Endothelial cell of umbilical vein (primary cell): ENCODE data around the gene SSRP1.

Source experiments
- CTCF ChIP-seq, 2 donors: IDR thresholded peaks; 1 replicate in 1 of 2; 2 replicates in 1 of 2; pipeline ENCODE4 v1.5.1; 2011; ENCODE audit warnings: low read length in 2 of 2, mild to moderate bottlenecking in 2 of 2, moderate library complexity in 2 of 2, control low read depth in 1 of 2, inconsistent platforms in 1 of 2, low read depth in 1 of 2; ENCODE audit not compliant: insufficient read depth in 1 of 2; ENCODE audit errors: extremely low read depth in 1 of 2
- FOS ChIP-seq: IDR thresholded peaks from 2 replicates; pipeline ENCODE4 v1.6.1; 2011; ENCODE audit warnings: mild to moderate bottlenecking, low read length, moderate library complexity, borderline replicate concordance; ENCODE audit not compliant: insufficient read depth
- JUN ChIP-seq: IDR thresholded peaks from 2 replicates; pipeline ENCODE4 v1.6.1; 2011; ENCODE audit warnings: borderline replicate concordance, low read depth; ENCODE audit not compliant: insufficient read length, insufficient read depth
- MAX ChIP-seq: IDR thresholded peaks from 2 replicates; pipeline ENCODE4 v1.6.1; 2011; ENCODE audit not compliant: insufficient read depth, insufficient read length
- MYC ChIP-seq: IDR thresholded peaks from one replicate; pipeline ENCODE4 v1.6.1; 2011; ENCODE audit warnings: mild to moderate bottlenecking, low read depth, low read length
- POLR2A ChIP-seq: IDR thresholded peaks from 2 replicates; pipeline ENCODE4 v1.6.1; 2012; ENCODE audit warnings: low read depth, mild to moderate bottlenecking, control low read depth, low read length
- POLR2AphosphoS5 ChIP-seq: IDR thresholded peaks from 2 replicates; pipeline ENCODE4 v1.6.1; 2012; ENCODE audit warnings: low read depth, mild to moderate bottlenecking, control low read depth, low read length, moderate library complexity; ENCODE audit not compliant: insufficient read depth

DNA sequence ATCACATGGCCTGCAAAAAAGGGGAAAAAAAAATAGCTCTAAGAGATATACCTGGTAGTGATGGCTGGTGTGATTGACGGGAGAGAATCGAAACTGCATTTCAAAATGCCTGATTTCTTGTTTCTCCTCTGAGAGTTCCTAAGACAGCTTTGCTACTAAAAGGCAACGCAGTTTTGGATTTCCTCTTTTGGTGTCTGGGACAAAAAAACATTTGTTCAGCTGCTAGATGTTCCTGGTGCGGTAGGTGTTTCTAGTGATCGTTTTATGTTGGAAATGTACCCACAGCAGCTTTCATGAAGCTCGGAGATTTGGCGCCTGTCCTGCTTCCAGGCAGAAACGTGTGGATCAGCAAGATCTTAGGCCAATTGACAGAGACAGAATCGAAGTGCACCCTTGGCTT is 20.6 kb upstream of the SSRP1 start:
- TF ChIP-seq CTCF (IDR thresholded peaks at IDR 0.05; ENCODE audit: extremely low read depth in 1 of 2, insufficient read depth in 1 of 2, low read depth in 1 of 2, low read length in 2 of 2) (no peak), POLR2AphosphoS5 (no peak), POLR2A (no peak), MYC (no peak), FOS (no peak), MAX (no peak), JUN (no peak)
